Left lung (tissue), 10 donors: Measurements from ENCODE around the gene NOXO1. TPM values are rescaled to one million over a fixed set of nuclear protein-coding genes. Genes with fewer than 3 reads are reported as not detected.
"Not testable (repeated sequence)": the region's sequence is repeated elsewhere in the genome, so short reads cannot be mapped to it uniquely, and the experiment has no call there.

Experiments used
- ATAC-seq: fragments of 200-7000 bp; cut with Tn5 transposase; one replicate; pipeline ENCODE4 v1.9.1; 2020; ENCODE audit warnings: moderate library complexity
- DNase-seq, 4 donors: peaks; one replicate each; pipeline ENCODE4 v3.0.0-alpha.2; 2013 to 2020
- H3K27ac ChIP-seq, 2 donors: fragments of 200-600 bp; sonication (generic) in 1 of 2; one replicate each; pipeline versions ENCODE4 v1.5.0 to v1.8.0; 2020 to 2021
- H3K27me3 ChIP-seq, 2 donors: fragments of 200-600 bp; sonication (generic) in 1 of 2; one replicate each; pipeline versions ENCODE4 v1.5.0 to v1.8.0; 2020 to 2021
- H3K36me3 ChIP-seq, 2 donors: fragments of 200-600 bp; sonication (generic) in 1 of 2; one replicate each; pipeline versions ENCODE4 v1.5.0 to v1.8.0; 2020 to 2021
- H3K4me1 ChIP-seq, 2 donors: fragments of 200-600 bp; one replicate each; pipeline ENCODE4 v1.8.0; 2021
- H3K4me3 ChIP-seq, 2 donors: fragments of 200-600 bp; sonication (generic) in 1 of 2; one replicate each; pipeline versions ENCODE4 v1.5.0 to v1.8.0; 2020 to 2021; ENCODE audit warnings: mild to moderate bottlenecking in 1 of 2
- H3K9me3 ChIP-seq, 2 donors: fragments of 200-600 bp; sonication (generic) in 1 of 2; one replicate each; pipeline versions ENCODE4 v1.5.0 to v1.8.0; 2020 to 2021
- intact Hi-C, 2 donors: fragments of 100-400 bp; cut with DNase I; formaldehyde crosslinking; loops; one replicate each; pipeline versions ENCODE4 v1.11.2 to v1.14.2; 2022
- polyA plus RNA-seq, 6 donors: library from polyadenylated mRNA; unstranded; fragments of 120-200 nt; gene quantifications; one replicate each; pipeline ENCODE4 v1.2.1, GENCODE V29; 2013; ENCODE audit not compliant: insufficient read length in 6 of 6
- total RNA-seq, 2 donors: library from RNA; stranded (reverse); fragmentation: NEBNext Ultra II Directional; extraction: Animal tissue kit (Norgen Biotek cat#: 25700); gene quantifications; one replicate each; pipeline ENCODE4 v1.2.1, GENCODE V29; 2021
- TF ChIP-seq, protein P1 (sequence below), 2 donors: fragments of 200-600 bp; sonication (generic) in 1 of 2; IDR thresholded peaks; one replicate each; pipeline versions ENCODE4 v1.5.0 to v1.8.0; 2021; ENCODE audit warnings: antibody characterized with exemption in 2 of 2
- donor health status: DM: no; HTN: yes; CAD: no.
- donor health status: DM: no; HTN: no; CAD: no.

Gene NOXO1
- total and polyA plus RNA-seq, 8 donors, result 0.30 to 5.6 (median 0.64) TPM; not detected in 2

DNA sequence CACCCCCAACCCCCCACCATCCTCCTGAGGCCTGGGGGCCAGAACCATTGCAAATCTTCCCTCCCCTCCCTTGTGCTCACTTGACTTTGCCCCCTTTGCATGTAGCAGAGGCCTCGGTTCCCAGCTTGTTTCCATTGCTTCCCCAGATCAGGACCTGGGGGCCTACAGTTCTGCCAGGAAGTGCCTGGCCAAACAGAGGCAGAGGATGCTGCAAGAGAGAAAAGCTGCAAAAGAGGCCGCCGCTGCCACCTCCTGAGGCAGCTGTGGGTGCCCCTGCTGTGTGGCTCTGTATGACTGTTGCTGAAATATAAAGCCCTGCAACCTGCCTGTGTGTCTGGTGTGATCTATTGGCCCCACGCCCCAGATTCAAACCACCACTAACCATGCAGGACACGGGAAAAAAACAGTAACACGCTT is 19.6 kb downstream of the NOXO1 start:
- Histone ChIP-seq H3K36me3 (peaks cover 0 to 29% of the 10 kb centered on the region in 2 donors), H3K27ac (no peak overlapping the region), H3K4me1 (peaks cover 30 to 61% of the 10 kb centered on the region in 2 donors), H3K27me3 (no peaks in the 10 kb centered on the region), H3K9me3 (no peaks in the 10 kb centered on the region), H3K4me3 (peak overlapping the region in 1 of 2 donors; percentile 90)
- intact Hi-C loops, result no loop called here
- TF ChIP-seq, protein P1, sequence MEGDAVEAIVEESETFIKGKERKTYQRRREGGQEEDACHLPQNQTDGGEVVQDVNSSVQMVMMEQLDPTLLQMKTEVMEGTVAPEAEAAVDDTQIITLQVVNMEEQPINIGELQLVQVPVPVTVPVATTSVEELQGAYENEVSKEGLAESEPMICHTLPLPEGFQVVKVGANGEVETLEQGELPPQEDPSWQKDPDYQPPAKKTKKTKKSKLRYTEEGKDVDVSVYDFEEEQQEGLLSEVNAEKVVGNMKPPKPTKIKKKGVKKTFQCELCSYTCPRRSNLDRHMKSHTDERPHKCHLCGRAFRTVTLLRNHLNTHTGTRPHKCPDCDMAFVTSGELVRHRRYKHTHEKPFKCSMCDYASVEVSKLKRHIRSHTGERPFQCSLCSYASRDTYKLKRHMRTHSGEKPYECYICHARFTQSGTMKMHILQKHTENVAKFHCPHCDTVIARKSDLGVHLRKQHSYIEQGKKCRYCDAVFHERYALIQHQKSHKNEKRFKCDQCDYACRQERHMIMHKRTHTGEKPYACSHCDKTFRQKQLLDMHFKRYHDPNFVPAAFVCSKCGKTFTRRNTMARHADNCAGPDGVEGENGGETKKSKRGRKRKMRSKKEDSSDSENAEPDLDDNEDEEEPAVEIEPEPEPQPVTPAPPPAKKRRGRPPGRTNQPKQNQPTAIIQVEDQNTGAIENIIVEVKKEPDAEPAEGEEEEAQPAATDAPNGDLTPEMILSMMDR (IDR thresholded peaks at IDR 0.05), result no peak
- DNase-seq (no peak), ATAC-seq (no peak)

DNA sequence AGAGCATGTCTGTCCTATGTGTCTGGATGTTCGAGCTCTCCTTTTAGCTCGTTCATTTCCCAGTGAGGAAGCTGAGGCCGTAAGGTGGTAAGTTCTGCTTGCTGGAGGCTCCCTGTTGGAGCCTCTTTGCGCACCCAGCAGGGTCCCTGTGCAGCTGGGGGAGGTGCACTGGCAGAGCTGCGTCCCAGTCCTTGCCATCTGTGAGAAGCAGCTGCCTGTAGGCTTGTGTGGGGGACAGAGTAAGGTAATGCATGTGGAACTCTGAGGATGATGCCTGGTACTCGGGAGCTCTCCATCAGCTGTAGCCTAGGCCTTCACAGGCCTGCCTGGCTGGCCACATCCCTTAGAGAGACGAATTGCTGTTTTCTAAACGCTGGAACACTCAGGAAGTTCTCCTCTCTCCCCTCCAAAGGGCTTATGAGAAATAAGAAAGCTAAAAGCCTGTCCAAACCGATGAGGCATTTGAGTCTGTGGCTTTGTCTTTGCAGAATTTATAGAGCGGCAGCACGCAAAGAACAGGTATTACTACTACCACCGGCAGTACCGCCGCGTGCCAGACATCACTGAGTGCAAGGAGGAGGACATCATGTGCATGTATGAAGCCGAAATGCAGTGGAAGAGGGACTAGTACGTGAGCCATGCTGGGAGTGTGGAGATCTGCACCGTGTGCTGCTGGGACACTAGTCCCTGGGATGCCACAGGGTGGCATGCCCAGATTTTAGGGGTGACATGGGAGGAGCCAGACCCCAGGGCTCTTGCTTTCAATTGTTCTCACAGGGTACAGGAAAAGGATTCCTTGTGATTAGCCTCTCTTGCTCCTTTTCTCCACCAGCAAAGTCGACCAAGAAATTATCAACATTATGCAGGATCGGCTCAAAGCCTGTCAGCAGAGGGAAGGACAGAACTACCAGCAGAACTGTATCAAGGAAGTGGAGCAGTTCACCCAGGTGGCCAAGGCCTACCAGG is 20.3 kb downstream of the NOXO1 start:
- no peaks in the 10 kb centered on the region for H3K27me3 ChIP-seq
- ATAC-seq (no peak), DNase-seq (no peak)
- TF ChIP-seq, protein P1 (IDR thresholded peaks at IDR 0.05), result no peak
- peak overlapping the region in 1 of 2 donors; percentile 90 for H3K4me3 ChIP-seq
- peaks cover 29 to 55% of the 10 kb centered on the region in 2 donors for H3K4me1 ChIP-seq
- intact Hi-C loops, result no loop called here
- H3K36me3 ChIP-seq, result peaks cover 0 to 29% of the 10 kb centered on the region in 2 donors
- peak overlapping the region in 1 of 2 donors; percentile 84 for H3K27ac ChIP-seq
- no peaks in the 10 kb centered on the region for H3K9me3 ChIP-seq

DNA sequence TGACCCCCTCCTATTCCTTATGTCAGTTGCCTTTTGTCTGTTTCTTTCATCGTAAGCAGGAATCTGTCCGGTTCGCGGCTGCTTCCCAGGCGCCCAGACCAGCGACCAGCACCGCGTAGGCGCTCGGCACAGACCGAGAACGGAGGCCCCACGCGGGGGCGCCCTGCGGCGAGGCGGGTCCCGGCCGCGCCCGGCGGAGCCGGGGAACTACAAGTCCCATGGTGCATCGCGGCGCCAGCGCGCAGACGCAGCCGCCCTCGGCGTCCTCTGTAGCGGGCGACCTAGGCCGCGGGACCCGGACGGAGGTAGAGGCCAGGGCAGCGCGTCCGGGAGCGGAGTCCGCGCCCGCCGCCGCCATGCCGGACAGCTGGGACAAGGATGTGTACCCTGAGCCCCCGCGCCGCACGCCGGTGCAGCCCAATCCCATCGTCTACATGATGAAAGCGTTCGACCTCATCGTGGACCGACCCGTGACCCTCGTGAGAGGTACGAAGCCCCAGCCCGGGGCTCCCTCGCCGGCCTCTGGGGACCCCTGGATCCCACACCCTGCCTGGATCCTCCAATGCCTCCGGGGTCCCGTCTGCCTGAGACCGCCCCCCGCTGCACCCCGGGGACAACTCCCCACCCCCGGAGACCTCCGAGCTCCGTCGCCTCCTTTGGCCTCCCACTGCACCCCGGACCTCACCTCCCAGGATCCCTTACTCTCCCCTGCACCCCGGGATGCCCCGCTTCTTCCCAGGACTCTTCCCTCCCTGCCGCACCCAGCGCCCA is 21.8 kb downstream of the NOXO1 start, which contains the start of gene NDUFB10:
Gene NDUFB10 (plus strand): TSS at position 270 of the 771 bp plus-strand sequence. CDS start 87 bp downstream, at position 357.
- peak within 1 kb of the TSS; percentile 75 to 84 for H3K27ac ChIP-seq
- H3K36me3 ChIP-seq, result peaks cover 0 to 29% of the 10 kb centered on the region in 2 donors
- peak; percentile 86 to 100 (median 93) for DNase-seq
- no peaks in the 10 kb centered on the region for H3K9me3 ChIP-seq
- peaks cover 25 to 49% of the 10 kb centered on the region in 2 donors for H3K4me1 ChIP-seq
- H3K4me3 ChIP-seq, result peak within 1 kb of the TSS; percentile 84 to 90
- intact Hi-C loops, result no loop called here
- TF ChIP-seq, protein P1 (IDR thresholded peaks at IDR 0.05), result peak; percentile 55 to 68
- H3K27me3 ChIP-seq, result no peaks in the 10 kb centered on the region
- peak; percentile 98 for ATAC-seq

DNA sequence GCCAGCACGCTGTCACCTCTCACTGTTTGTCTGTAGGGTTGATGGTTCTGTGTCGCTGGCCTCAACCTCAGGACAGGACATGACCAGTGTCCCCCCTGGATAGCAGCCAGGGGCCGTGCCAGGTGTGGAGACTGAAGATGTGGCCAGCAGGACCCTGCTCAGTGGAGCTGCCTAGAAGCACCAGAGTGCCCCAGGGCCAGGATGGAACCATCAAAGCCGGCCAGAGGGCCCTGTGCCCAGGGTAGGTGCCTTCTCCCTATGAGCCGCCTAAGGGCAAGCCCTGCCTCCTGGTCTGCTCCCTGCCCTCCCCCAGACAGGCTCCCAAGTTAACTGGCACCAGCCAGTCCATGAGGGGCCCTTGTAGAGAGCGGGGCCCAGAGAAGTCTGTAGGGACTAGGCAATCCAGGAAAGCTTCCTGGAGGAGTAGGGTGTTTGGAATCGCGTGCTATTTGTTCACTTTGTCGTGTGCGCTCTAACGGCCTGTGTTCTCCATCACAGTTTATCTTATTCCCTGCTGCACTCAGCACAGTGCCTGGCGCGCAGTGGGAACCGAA is 22.5 kb downstream of the NOXO1 start:
- ATAC-seq (no peak), DNase-seq (peak in 2 of 4 donors; percentile 39 to 78)
- H3K4me3 ChIP-seq, result peak overlapping the region; percentile 84 to 90
- H3K27me3 ChIP-seq, result no peaks in the 10 kb centered on the region
- H3K9me3 ChIP-seq, result no peaks in the 10 kb centered on the region
- peaks cover 0 to 29% of the 10 kb centered on the region in 2 donors for H3K36me3 ChIP-seq
- peak overlapping the region in 1 of 2 donors; percentile 84 for H3K27ac ChIP-seq
- TF ChIP-seq, protein P1 (IDR thresholded peaks at IDR 0.05), result no peak
- peaks cover 23 to 46% of the 10 kb centered on the region in 2 donors for H3K4me1 ChIP-seq
- intact Hi-C loops, result no loop called here

DNA sequence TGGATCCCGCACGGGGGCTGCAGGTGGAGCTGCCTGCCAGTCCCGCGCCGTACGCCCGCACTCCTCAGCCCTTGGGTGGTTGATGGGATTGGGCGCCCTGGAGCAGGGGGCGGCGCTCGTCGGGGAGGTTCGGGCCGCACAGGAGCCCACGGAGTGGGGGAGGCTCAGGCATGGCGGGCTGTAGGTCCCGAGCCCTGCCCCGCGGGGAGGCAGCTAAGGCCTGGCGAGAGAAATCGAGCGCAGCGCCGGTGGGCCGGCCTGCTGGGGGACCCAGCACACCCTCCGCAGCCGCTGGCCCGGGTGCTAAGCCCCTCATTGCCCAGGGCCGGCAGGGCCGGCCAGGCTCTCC is 23.2 kb downstream of the NOXO1 start:
- Histone ChIP-seq H3K36me3 (peaks cover 0 to 22% of the 10 kb centered on the region in 2 donors), H3K4me1 (peaks cover 16 to 39% of the 10 kb centered on the region in 2 donors)
- peak in 2 of 4 donors; percentile 30 to 81 for DNase-seq
- H3K27ac ChIP-seq, ATAC-seq, intact Hi-C loops, H3K27me3 ChIP-seq, H3K9me3 ChIP-seq, H3K4me3 ChIP-seq: not testable (repeated sequence)

DNA sequence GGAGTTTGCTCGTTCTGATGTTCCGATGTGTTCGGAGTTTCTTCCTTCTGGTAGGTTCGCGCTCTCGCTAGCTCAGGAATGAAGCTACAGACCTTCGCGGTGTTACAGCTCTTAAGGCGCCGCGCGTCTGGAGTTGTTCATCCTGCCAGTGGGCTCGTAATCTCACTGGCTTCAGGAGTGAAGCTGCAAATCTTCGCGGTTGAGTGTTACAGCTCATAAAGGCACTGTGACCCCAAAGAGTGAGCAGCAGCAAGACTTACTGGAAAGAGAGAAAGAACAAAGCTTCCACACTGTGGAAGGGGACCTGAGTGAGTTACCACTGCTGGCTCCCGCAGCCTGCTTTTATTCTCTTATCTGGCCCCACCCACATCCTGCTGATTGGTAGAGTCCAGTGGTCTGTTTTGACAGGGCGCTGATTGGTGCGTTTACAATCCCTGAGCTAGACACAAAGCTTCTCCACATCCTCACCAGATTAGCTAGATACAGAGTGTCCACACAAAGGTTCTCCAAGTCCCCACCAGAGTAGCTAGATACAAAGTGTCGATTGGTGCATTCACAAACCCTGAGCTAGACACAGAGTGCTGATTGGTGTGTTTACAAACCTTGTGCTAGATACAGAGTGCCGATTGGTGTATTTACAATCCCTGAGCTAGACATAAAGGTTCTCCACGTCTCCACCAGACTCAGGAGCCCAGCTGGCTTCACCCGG is 23.7 kb downstream of the NOXO1 start:
- H3K9me3 ChIP-seq, DNase-seq, ATAC-seq, H3K4me3 ChIP-seq, H3K27ac ChIP-seq, intact Hi-C loops, H3K27me3 ChIP-seq: not testable (repeated sequence)
- H3K4me1 ChIP-seq, result peaks cover 11 to 34% of the 10 kb centered on the region in 2 donors
- peaks cover 0 to 16% of the 10 kb centered on the region in 2 donors for H3K36me3 ChIP-seq
